HL-60/S4 treated with retinoic acid at 250 ng/mL for 4 days and 3 days (cell line): ENCODE results near the gene REEP2.

ENCODE experiments used
- in situ Hi-C: fragments of 300-500 bp; cut with MboI; formaldehyde crosslinking; loops from 2 replicates; pipeline ENCODE4 v1.7.0; 2022; ENCODE audit warnings: low sequenced_read_pairs

The REEP2 gene

DNA sequence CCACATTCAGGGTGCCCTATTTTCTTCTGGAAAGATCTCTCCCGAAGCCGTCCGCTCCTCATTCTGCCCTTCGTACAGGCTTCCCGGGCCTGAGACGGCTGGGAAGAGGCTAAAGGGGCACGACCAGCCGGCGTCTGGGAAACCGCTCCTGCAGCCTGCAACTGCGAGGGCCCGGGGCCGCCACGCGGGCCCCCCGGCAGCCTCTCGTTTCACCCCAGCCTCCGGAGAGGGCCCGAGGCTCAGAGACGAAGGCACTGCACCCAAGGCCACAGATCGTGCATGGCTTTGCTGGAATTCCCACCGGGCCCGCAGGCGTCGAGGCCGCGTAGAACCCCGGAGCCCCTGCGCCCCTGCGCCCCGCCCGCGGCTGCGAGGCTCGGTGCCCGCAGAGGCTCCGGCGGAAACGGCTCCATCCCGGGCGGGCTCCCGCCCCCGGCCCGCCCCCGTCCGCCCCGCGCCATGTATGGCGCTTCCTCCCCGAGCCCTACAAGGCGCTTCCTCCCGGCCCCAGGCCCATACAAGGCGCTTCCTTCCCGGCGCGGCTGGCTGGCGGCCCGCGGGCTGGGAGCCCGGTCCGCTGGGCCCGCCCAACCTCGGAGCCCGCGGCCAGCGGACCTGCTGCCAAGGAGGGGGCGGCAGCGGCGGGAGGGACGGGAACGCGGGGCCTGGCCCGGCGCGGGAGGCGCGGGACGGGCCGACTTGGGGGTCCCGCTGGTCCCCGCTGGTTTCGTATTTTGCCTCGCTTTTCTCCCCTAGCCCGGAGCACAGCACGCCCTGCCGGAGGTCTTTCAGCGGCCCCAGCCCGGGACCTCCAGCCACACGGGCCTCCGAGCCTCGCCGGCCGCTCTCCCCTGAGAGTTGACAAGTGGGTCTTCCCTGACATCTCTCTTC lies 53.1 kb downstream of the REEP2 start:
- in situ Hi-C loops, result no loop called here

GRCh38 chr5:138492560-138493045 lies 53.7 kb downstream of the REEP2 start:
- in situ Hi-C loops, result no loop called here

DNA sequence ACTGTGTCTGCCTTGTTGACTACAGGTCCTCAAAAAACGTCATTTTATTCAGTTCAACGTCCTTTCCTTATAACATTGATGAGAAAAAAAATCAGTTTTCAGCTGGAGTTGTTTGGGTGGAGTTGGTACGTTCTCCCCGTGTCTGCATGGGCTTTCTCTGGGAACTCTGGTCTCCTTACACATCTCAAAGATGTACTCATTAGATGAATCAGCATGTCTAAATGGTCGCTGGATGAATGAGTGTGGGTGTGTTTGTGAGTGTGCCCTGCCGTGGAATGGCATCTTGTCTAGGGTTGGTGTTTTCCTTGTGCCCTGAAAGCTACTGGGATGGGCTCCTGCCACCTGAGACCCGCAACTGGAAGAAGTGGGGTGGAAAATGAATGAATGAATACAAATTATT lies 56.5 kb downstream of the REEP2 start:
- in situ Hi-C loops, result no loop called here
